HepG2 (cell line): ENCODE results near the gene WSB1. TPM values are rescaled to one million over a fixed set of nuclear protein-coding genes. Genes with fewer than 3 reads are reported as not detected.

ENCODE experiments used
- AKAP8 ChIP-seq: sonication (generic); formaldehyde crosslinking; IDR thresholded peaks from 2 replicates; pipeline ENCODE4 v1.5.1; 2020; ENCODE audit warnings: mild to moderate bottlenecking, missing genetic modification reagents
- ATF7 ChIP-seq, 2 experiments: fragments of 450-650 bp in 1 of 2; sonication (generic) in 1 of 2; formaldehyde crosslinking in 1 of 2; IDR thresholded peaks; 2 replicates each; pipeline versions ENCODE4 v1.4.0 to v1.6.1; 2016 to 2020; ENCODE audit warnings: antibody characterized with exemption in 1 of 2, mild to moderate bottlenecking in 1 of 2, missing genetic modification reagents in 1 of 2
- CBFB ChIP-seq: sonication (generic); formaldehyde crosslinking; IDR thresholded peaks from 2 replicates; pipeline ENCODE4 v1.4.0; 2020; ENCODE audit warnings: missing genetic modification reagents
- DNMT3B ChIP-seq: conservative IDR thresholded peaks from 2 replicates; pipeline ENCODE4 v1.6.1; 2016; ENCODE audit warnings: missing biosample characterization, control low read depth
- EZH2 ChIP-seq: conservative IDR thresholded peaks from 2 replicates; pipeline ENCODE4 v1.6.1; 2012; ENCODE audit warnings: mild to moderate bottlenecking, low read depth, low read length, moderate library complexity
- HNRNPLL ChIP-seq: fragments of 200-400 bp; formaldehyde crosslinking; IDR thresholded peaks from 2 replicates; pipeline ENCODE4 v1.6.1; 2017; ENCODE audit warnings: mild to moderate bottlenecking, low read depth, low read length; ENCODE audit not compliant: poor library complexity, severe bottlenecking
- IRX3 ChIP-seq: sonication (generic); formaldehyde crosslinking; IDR thresholded peaks from 2 replicates; pipeline ENCODE4 v1.8.1; 2023; ENCODE audit warnings: mild to moderate bottlenecking, low read depth, missing genetic modification reagents, borderline replicate concordance
- NFKBIZ ChIP-seq: IDR thresholded peaks from 2 replicates; pipeline ENCODE4 v1.6.1; 2018; ENCODE audit warnings: missing genetic modification reagents, missing compliant biosample characterization
- NPAS2 ChIP-seq: sonication (generic); formaldehyde crosslinking; IDR thresholded peaks from 2 replicates; pipeline ENCODE4 v1.8.0; 2022; ENCODE audit warnings: mild to moderate bottlenecking, missing genetic modification reagents, borderline replicate concordance
- NR2F6 ChIP-seq, 2 experiments: IDR thresholded peaks; 2 replicates each; pipeline ENCODE4 v1.6.1; 2016; ENCODE audit warnings: antibody characterized with exemption in 1 of 2, mild to moderate bottlenecking in 1 of 2
- PRDM15 ChIP-seq: sonication (generic); formaldehyde crosslinking; IDR thresholded peaks from 2 replicates; pipeline ENCODE4 v1.4.0; 2020; ENCODE audit warnings: missing genetic modification reagents
- RXRB ChIP-seq: IDR thresholded peaks from 2 replicates; pipeline ENCODE4 v1.6.1; 2016; ENCODE audit warnings: borderline replicate concordance, missing genetic modification reagents, missing compliant biosample characterization
- TRAFD1 ChIP-seq: sonication (generic); formaldehyde crosslinking; IDR thresholded peaks from 2 replicates; pipeline ENCODE4 v1.5.1; 2020; ENCODE audit warnings: missing genetic modification reagents, mild to moderate bottlenecking, borderline replicate concordance
- ZBTB20 ChIP-seq: sonication (generic); formaldehyde crosslinking; IDR thresholded peaks from 2 replicates; pipeline ENCODE4 v1.8.1; 2023; ENCODE audit warnings: missing genetic modification reagents, low read depth, mild to moderate bottlenecking, borderline replicate concordance
- ZBTB44 ChIP-seq: sonication (generic); formaldehyde crosslinking; IDR thresholded peaks from 2 replicates; pipeline ENCODE4 v1.4.0; 2020; ENCODE audit warnings: missing genetic modification reagents
- ZNF10 ChIP-seq: sonication (generic); formaldehyde crosslinking; IDR thresholded peaks from 2 replicates; pipeline ENCODE4 v1.4.0; 2020; ENCODE audit warnings: mild to moderate bottlenecking, low read depth, missing genetic modification reagents, borderline replicate concordance
- ZNF33B ChIP-seq: sonication (generic); formaldehyde crosslinking; IDR thresholded peaks from 2 replicates; pipeline ENCODE4 v1.5.1; 2020; ENCODE audit warnings: mild to moderate bottlenecking, missing genetic modification reagents
- ZNF501 ChIP-seq: sonication (generic); formaldehyde crosslinking; IDR thresholded peaks from 2 replicates; pipeline ENCODE4 v1.5.1; 2020; ENCODE audit warnings: mild to moderate bottlenecking, moderate library complexity, missing genetic modification reagents
- ZNF580 ChIP-seq: IDR thresholded peaks from 2 replicates; pipeline ENCODE4 v1.6.1; 2016; ENCODE audit warnings: low read depth, borderline replicate concordance
- ZNF800 ChIP-seq: sonication (generic); formaldehyde crosslinking; IDR thresholded peaks from 2 replicates; pipeline ENCODE4 v1.4.0; 2020; ENCODE audit warnings: missing genetic modification reagents
- polyA plus RNA-seq, 8 experiments: library from polyadenylated mRNA; depleted of rRNA in 3 of 8; stranded (reverse) in 7 of 8; unstranded in 1 of 8; fragments of >200 nt; fragmentation: Illumina TruSeq in 4 of 8; extraction: Trizol in 4 of 8; gene quantifications; 2 replicates each; pipeline versions ENCODE4 v1.2.1 to v1.2.3, GENCODE V29; 2011 to 2016; ENCODE audit warnings: low read depth in 4 of 8, missing spikeins in 1 of 8, mixed read lengths in 1 of 8; ENCODE audit not compliant: insufficient read depth in 1 of 8
- total RNA-seq, 5 experiments: library from RNA; depleted of rRNA; stranded (reverse); fragments of >200 nt; fragmentation: Illumina TruSeq; extraction: Trizol; gene quantifications; 2 replicates each; pipeline ENCODE4 v1.2.3, GENCODE V29; 2016; ENCODE audit warnings: low read depth in 1 of 5

Gene WSB1
- total and polyA plus RNA-seq, 2 of the 13 experiments (the other 11 are each of a cell fraction or from before 2014, with no cell fraction given) = 81.3 to 294 TPM

GRCh38 chr17:27353461-27354050, 59.6 kb downstream of the WSB1 start (continued):
- no peak for TF ChIP-seq PRDM15 (CRISPR knock-in tag)
- TF ChIP-seq ZBTB20 = no peak
- TF ChIP-seq NFKBIZ (CRISPR knock-in tag) = no peak; the same call in 1 of the 2 replicates
- TF ChIP-seq ATF7 (IDR thresholded peaks at IDR 0.05) = peak; percentile 70
- peak; percentile 96 for TF ChIP-seq ATF7 (CRISPR knock-in tag; IDR thresholded peaks at IDR 0.05)
- peak; percentile 61; the same call in 1 of the 2 replicates for TF ChIP-seq RXRB
- TF ChIP-seq ZNF33B (CRISPR knock-in tag) = no peak
- no peak for TF ChIP-seq ZNF580
- TF ChIP-seq TRAFD1 (CRISPR knock-in tag) = no peak
- TF ChIP-seq ZNF800 (CRISPR knock-in tag) = no peak
- no peak for TF ChIP-seq ZNF10 (CRISPR knock-in tag)
- no peak for TF ChIP-seq EZH2
- TF ChIP-seq DNMT3B (CRISPR knock-in tag) = no peak
- TF ChIP-seq ZNF501 (CRISPR knock-in tag) = no peak
- TF ChIP-seq ZBTB44 (CRISPR knock-in tag) = no peak
- no peak for TF ChIP-seq NPAS2 (CRISPR knock-in tag)
- TF ChIP-seq IRX3 (CRISPR knock-in tag) = 0 out of 2 replicates have a peak, but pooled peaks have one; percentile 68
- no peak for TF ChIP-seq NR2F6 (IDR thresholded peaks at IDR 0.05)
- TF ChIP-seq NR2F6 (CRISPR knock-in tag; IDR thresholded peaks at IDR 0.05) = peak; percentile 66; the same call in 1 of the 2 replicates
- peak; percentile 40; the same call in 1 of the 2 replicates for TF ChIP-seq CBFB (CRISPR knock-in tag)
- TF ChIP-seq AKAP8 (CRISPR knock-in tag) = no peak
- TF ChIP-seq HNRNPLL = no peak
